ENCODE measurements around the gene AMPH. TPM values are rescaled to one million over a fixed set of nuclear protein-coding genes. Genes with fewer than 3 reads are reported as not detected.

AMPH gene
- total and polyA plus RNA-seq, 8 donors: 0.90 to 12.5 (median 10.7) TPM

DNA sequence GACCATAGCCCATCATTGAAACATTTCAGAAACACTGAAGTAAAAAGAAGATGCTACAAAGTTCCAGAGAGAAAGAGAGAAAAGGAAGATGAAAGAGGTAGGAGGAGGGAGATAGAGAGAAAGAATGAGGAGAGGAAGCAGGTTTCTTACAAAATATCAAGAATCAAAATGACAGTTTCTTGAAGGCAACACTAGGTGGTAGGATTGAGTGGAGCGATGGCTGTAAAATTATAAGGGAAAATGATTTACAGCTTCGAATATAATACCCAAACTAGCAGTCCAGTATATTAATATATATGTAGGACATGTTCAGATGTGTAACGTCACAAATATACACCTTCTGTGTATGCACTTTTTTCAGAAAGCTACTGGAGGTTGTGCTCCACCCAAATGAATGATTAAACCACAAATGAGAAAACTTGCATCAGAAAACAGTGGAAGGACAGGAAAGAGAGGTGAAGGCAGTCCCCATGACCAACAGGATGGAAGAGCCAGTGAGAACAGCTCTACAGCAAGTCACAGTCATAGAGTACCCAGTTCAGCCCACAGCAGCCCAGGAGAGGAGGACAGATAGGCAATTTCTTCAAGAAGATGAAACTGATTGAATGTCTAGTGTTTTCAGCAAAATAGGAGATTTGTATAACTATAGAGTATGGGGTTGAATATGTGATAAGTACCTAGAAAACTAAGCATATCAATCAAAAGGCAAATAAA is 206.3 kb downstream of the AMPH start:
- intact Hi-C loops (cut with DNase I): no loop called here

DNA sequence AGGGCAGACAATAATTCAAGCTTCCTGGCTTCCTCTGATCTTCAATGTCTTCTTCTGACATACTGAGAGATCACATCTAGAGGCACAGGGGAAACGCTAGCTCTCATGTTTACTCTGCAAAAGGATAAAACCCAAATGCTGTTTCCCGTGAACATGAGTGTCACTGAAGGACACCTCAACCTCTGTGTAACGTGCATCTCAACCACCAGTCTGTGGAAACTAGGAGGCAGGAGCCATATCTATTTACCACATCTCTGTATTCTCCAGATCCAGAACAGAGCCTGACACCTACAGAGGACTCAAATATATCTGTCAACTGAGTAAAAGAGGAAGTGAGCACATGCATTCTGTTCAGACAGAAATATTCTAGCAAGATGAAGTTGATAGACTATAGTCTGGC is 217.4 kb downstream of the AMPH start:
- TF ChIP-seq, protein P1, sequence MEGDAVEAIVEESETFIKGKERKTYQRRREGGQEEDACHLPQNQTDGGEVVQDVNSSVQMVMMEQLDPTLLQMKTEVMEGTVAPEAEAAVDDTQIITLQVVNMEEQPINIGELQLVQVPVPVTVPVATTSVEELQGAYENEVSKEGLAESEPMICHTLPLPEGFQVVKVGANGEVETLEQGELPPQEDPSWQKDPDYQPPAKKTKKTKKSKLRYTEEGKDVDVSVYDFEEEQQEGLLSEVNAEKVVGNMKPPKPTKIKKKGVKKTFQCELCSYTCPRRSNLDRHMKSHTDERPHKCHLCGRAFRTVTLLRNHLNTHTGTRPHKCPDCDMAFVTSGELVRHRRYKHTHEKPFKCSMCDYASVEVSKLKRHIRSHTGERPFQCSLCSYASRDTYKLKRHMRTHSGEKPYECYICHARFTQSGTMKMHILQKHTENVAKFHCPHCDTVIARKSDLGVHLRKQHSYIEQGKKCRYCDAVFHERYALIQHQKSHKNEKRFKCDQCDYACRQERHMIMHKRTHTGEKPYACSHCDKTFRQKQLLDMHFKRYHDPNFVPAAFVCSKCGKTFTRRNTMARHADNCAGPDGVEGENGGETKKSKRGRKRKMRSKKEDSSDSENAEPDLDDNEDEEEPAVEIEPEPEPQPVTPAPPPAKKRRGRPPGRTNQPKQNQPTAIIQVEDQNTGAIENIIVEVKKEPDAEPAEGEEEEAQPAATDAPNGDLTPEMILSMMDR (IDR thresholded peaks at IDR 0.05): no peak
- Histone ChIP-seq H3K27me3 (no peaks in the 10 kb centered on the region), H3K36me3 (no peaks in the 10 kb centered on the region), H3K4me3 (no peak overlapping the region), H3K4me1 (no peaks in the 10 kb centered on the region), H3K27ac (no peak overlapping the region), H3K9me3 (no peaks in the 10 kb centered on the region)
- intact Hi-C loops (cut with DNase I): no loop called here
- ATAC-seq: no peak
- no peak for DNase-seq

More for the DNA sequence above, 206.3 kb downstream of the AMPH start:
- DNase-seq (no peak), ATAC-seq (no peak)
- Histone ChIP-seq H3K9me3 (no peaks in the 10 kb centered on the region), H3K27me3 (no peaks in the 10 kb centered on the region), H3K4me1 (no peaks in the 10 kb centered on the region), H3K4me3 (no peak overlapping the region), H3K27ac (no peak overlapping the region), H3K36me3 (no peaks in the 10 kb centered on the region)
- TF ChIP-seq, protein P1 (IDR thresholded peaks at IDR 0.05): no peak

DNA sequence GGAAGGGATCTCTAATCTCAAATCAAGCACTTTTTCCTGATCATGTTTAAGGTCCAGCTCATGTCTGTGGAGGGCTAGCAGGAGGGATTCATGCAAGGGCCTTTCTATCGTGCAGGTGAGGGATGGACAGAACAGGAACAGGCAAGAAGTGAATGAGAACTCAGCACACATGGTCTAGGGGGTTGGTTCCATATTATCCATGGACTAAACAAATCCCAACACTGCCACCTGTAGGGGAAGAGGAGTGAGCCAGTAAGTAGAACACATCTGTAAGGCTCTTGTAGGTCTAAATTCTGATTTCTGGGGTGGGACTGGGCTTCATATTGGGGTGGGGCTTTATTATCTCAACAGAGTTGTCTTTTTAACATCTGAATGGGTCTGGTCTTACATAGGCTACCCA is 219.8 kb downstream of the AMPH start:
- H3K4me3 ChIP-seq: no peak overlapping the region
- intact Hi-C loops (cut with DNase I): no loop called here
- no peaks in the 10 kb centered on the region for H3K4me1 ChIP-seq
- no peaks in the 10 kb centered on the region for H3K36me3 ChIP-seq
- ATAC-seq (no peak), DNase-seq (no peak)
- TF ChIP-seq, protein P1 (IDR thresholded peaks at IDR 0.05): no peak
- no peaks in the 10 kb centered on the region for H3K27me3 ChIP-seq
- H3K9me3 ChIP-seq: no peaks in the 10 kb centered on the region
- H3K27ac ChIP-seq: no peak overlapping the region

DNA sequence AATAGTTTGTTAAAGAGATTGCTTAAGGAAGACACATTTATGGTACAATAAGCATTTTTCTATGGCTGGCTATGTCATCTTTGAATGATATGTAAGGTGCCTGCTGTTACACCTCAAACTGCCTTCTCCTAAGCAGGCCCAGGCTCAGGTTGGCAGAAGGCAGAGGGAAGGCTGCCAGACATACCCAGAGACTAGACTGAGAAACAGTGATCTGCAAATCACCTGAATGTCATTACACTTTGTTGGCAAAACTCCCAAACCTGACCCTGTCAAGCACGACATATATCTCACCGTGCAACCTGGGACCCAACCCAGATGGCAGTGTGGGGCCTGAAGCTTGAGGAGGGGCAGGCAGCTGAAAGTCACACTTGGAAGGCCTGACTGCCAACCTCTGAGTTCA is 221.1 kb downstream of the AMPH start:
- peaks cover 0 to 2% of the 10 kb centered on the region in 2 donors for H3K9me3 ChIP-seq
- TF ChIP-seq, protein P1 (IDR thresholded peaks at IDR 0.05): no peak
- H3K36me3 ChIP-seq: no peaks in the 10 kb centered on the region
- H3K27ac ChIP-seq: no peak overlapping the region
- DNase-seq: no peak
- intact Hi-C loops (cut with DNase I): no loop called here
- H3K4me3 ChIP-seq: no peak overlapping the region
- no peaks in the 10 kb centered on the region for H3K4me1 ChIP-seq
- no peak for ATAC-seq
- no peaks in the 10 kb centered on the region for H3K27me3 ChIP-seq

DNA sequence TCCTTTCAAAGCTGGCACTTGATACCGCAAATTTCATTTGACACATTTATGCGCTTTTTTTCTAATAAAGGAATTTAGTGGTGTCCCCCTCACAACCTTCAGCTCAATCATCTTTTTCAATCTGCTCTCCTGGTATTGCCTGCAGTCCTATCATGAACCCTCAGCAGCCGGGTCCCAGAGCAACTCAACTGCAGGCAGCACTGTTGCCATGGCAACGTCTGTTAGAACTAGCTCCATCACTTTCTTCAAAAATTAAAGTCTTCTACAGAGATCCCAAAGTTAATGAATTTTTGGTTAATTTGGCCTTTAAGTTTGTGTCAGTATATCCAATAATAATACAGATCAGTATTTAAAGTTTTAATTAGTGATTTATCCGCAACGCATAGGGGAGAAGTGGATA is 221.6 kb downstream of the AMPH start:
- H3K27me3 ChIP-seq: no peaks in the 10 kb centered on the region
- H3K4me1 ChIP-seq: no peaks in the 10 kb centered on the region
- H3K36me3 ChIP-seq: no peaks in the 10 kb centered on the region
- no peak for ATAC-seq
- H3K9me3 ChIP-seq: peaks cover 0 to 7% of the 10 kb centered on the region in 2 donors
- no peak overlapping the region for H3K27ac ChIP-seq
- no peak overlapping the region for H3K4me3 ChIP-seq
- DNase-seq: no peak
- TF ChIP-seq, protein P1 (IDR thresholded peaks at IDR 0.05): no peak
- intact Hi-C loops (cut with DNase I): loop anchor here in 1 of 2 donors (10.0 kb wide), 1 partner anchor 245 kb away; no protein-coding TSS in a partner anchor

All from left lung (tissue), 10 donors.